CD14-positive monocyte (primary cell): ENCODE data around the gene VPS72. TPM values are rescaled to one million over a fixed set of nuclear protein-coding genes. Genes with fewer than 3 reads are reported as not detected.

Experiments used
- DNase-seq, 3 donors: peaks; one replicate each; pipeline ENCODE4 v3.0.0-alpha.2; 2011 to 2022
- H2AFZ ChIP-seq: 2 replicates; pipeline ENCODE4 v1.6.0; 2012; ENCODE audit warnings: mild to moderate bottlenecking, low read depth, low read length, inconsistent platforms; ENCODE audit not compliant: insufficient read depth, poor library complexity, severe bottlenecking
- H3K27ac ChIP-seq, 2 donors: 1 replicate in 1 of 2; 2 replicates in 1 of 2; pipeline ENCODE4 v1.5.1; 2012 to 2013; ENCODE audit warnings: low read length in 2 of 2, control low read depth in 1 of 2, inconsistent platforms in 1 of 2, low read depth in 1 of 2, mild to moderate bottlenecking in 1 of 2
- H3K27me3 ChIP-seq, 2 donors: one replicate each; pipeline versions ENCODE4 v1.6.0 to v1.6.1; 2011 to 2013; ENCODE audit warnings: low read length in 2 of 2; ENCODE audit not compliant: control insufficient read depth in 2 of 2, insufficient read depth in 2 of 2
- H3K36me3 ChIP-seq, 2 donors: replicated peaks in 1 of 2; 1 replicate in 1 of 2; 2 replicates in 1 of 2; pipeline versions ENCODE4 v1.5.1 to v1.6.1; 2012 to 2013; ENCODE audit warnings: low read length in 2 of 2, control low read depth in 1 of 2, inconsistent platforms in 1 of 2, mild to moderate bottlenecking in 1 of 2; ENCODE audit not compliant: insufficient read depth in 2 of 2, control insufficient read depth in 1 of 2
- H3K4me1 ChIP-seq, 2 donors: 1 replicate in 1 of 2; 2 replicates in 1 of 2; pipeline versions ENCODE4 v1.5.1 to v1.6.1; 2012 to 2013; ENCODE audit warnings: low read length in 2 of 2, control low read depth in 1 of 2, inconsistent platforms in 1 of 2, mild to moderate bottlenecking in 1 of 2, moderate library complexity in 1 of 2; ENCODE audit not compliant: insufficient read depth in 2 of 2, control insufficient read depth in 1 of 2
- H3K4me2 ChIP-seq: replicated peaks from 2 replicates; pipeline ENCODE3; 2012; ENCODE audit warnings: low read length, moderate library complexity, mild to moderate bottlenecking; ENCODE audit not compliant: poor library complexity, severe bottlenecking; ENCODE audit errors: extremely low read depth
- H3K4me3 ChIP-seq, 3 experiments: fragments of 200-600 bp in 1 of 3; sonication (generic) in 1 of 3; replicated peaks in 1 of 3; 1 replicate in 2 of 3; 2 replicates in 1 of 3; pipeline ENCODE4 v1.5.1; 2011 to 2013; ENCODE audit warnings: low read length in 3 of 3, mild to moderate bottlenecking in 3 of 3, control low read depth in 2 of 3, low read depth in 2 of 3, inconsistent platforms in 1 of 3, moderate library complexity in 1 of 3
- H3K79me2 ChIP-seq: 2 replicates; pipeline ENCODE4 v1.6.0; 2012; ENCODE audit warnings: mild to moderate bottlenecking, control low read depth, inconsistent platforms, low read length, moderate library complexity; ENCODE audit not compliant: insufficient read depth
- H3K9ac ChIP-seq: 2 replicates; pipeline ENCODE4 v1.6.0; 2017; ENCODE audit warnings: low read length, mild to moderate bottlenecking; ENCODE audit not compliant: insufficient read depth, poor library complexity, severe bottlenecking
- H3K9me3 ChIP-seq, 2 donors: replicated peaks in 1 of 2; 1 replicate in 1 of 2; 2 replicates in 1 of 2; pipeline versions ENCODE4 v1.5.1 to v1.6.1; 2012 to 2013; ENCODE audit warnings: low read length in 2 of 2, control low read depth in 1 of 2; ENCODE audit not compliant: control insufficient read depth in 1 of 2, insufficient read depth in 1 of 2
- H4K20me1 ChIP-seq: 2 replicates; pipeline ENCODE4 v1.6.0; 2012; ENCODE audit warnings: mild to moderate bottlenecking, low read length, control low read depth, moderate library complexity; ENCODE audit not compliant: insufficient read depth
- H3K27ac Mint-ChIP-seq, 7 donors: one replicate each; pipeline ENCODE4 v1.8.0; 2020; ENCODE audit warnings: mild to moderate bottlenecking in 7 of 7, mixed read lengths in 7 of 7, moderate library complexity in 6 of 7, inconsistent platforms in 2 of 7
- H3K27me3 Mint-ChIP-seq, 3 donors: one replicate each; pipeline ENCODE4 v1.8.0; 2021 to 2022; ENCODE audit warnings: low read depth in 3 of 3, mild to moderate bottlenecking in 3 of 3, mixed read lengths in 3 of 3, moderate library complexity in 3 of 3, inconsistent platforms in 1 of 3
- H3K36me3 Mint-ChIP-seq, 2 donors: one replicate each; pipeline ENCODE4 v1.8.0; 2020; ENCODE audit warnings: mixed read lengths in 2 of 2, inconsistent platforms in 1 of 2, mild to moderate bottlenecking in 1 of 2
- H3K4me1 Mint-ChIP-seq: one replicate; pipeline ENCODE4 v1.8.0; 2020; ENCODE audit warnings: mild to moderate bottlenecking, mixed read lengths
- H3K4me3 Mint-ChIP-seq, 2 donors: one replicate each; pipeline ENCODE4 v1.8.0; 2020; ENCODE audit warnings: mild to moderate bottlenecking in 2 of 2, mixed read lengths in 2 of 2, moderate library complexity in 1 of 2
- H3K9me3 Mint-ChIP-seq, 7 donors: one replicate each; pipeline ENCODE4 v1.8.0; 2020 to 2022; ENCODE audit warnings: mixed read lengths in 7 of 7, mild to moderate bottlenecking in 6 of 7, moderate library complexity in 6 of 7, inconsistent platforms in 2 of 7
- CTCF ChIP-seq: fragments of 200-600 bp; IDR thresholded peaks from one replicate; pipeline ENCODE4 v1.8.0; 2022; ENCODE audit warnings: antibody characterized with exemption, mild to moderate bottlenecking
- WGBS: methylation state at CpG from one replicate; pipeline ENCODE4 v1.1.5; 2013; ENCODE audit warnings: missing lambda C conversion rate; ENCODE audit not compliant: insufficient coverage; 5-methylcytosine and 5-hydroxymethylcytosine counted together
- intact Hi-C, 2 donors: fragments of 100-400 bp; cut with micrococcal nuclease; formaldehyde crosslinking; loops; one replicate each; pipeline versions ENCODE4 v1.15.0 to v1.15.1; 2023
- polyA plus RNA-seq, 3 donors: library from polyadenylated mRNA; depleted of rRNA in 1 of 3; unstranded in 2 of 3; stranded (reverse) in 1 of 3; fragments of 300-500 nt in 2 of 3; fragments of >200 nt in 1 of 3; fragmentation: Illumina TruSeq in 2 of 3; gene quantifications; 1 replicate in 2 of 3; 2 replicates in 1 of 3; pipeline ENCODE4 v1.2.3, GENCODE V29; 2012 to 2021

VPS72 gene
- polyA plus RNA-seq, 3 donors: 30.4 to 43.3 (median 37.7) TPM

GRCh38 chr1:151145304-151146071 lies 44.5 kb downstream of the VPS72 start:
- peaks cover 24% of the 10 kb centered on the region for H3K4me1 Mint-ChIP-seq
- no peak for DNase-seq
- peak overlapping the region; percentile 59 to 93 (median 64) for H3K4me3 ChIP-seq
- peaks cover 2 to 19% of the 10 kb centered on the region in 2 donors for H3K27me3 ChIP-seq
- H3K4me2 ChIP-seq: peak overlapping the region; percentile 100
- H3K9me3 Mint-ChIP-seq: peaks cover 0 to 3% (median 0%) of the 10 kb centered on the region in 7 donors
- no peaks in the 10 kb centered on the region for H3K79me2 ChIP-seq
- no peaks in the 10 kb centered on the region for H3K9me3 ChIP-seq
- peaks cover 0 to 4% of the 10 kb centered on the region in 2 donors for H3K36me3 Mint-ChIP-seq
- WGBS: 20% methylated on average over 39 of the region's 43 CpGs
- H2AFZ ChIP-seq: peak overlapping the region; percentile 99
- no peaks in the 10 kb centered on the region for H4K20me1 ChIP-seq
- no peak overlapping the region for H3K27ac ChIP-seq
- H3K9ac ChIP-seq: peak overlapping the region; percentile 69
- intact Hi-C loops: no loop called here
- peaks cover 30 to 43% (median 34%) of the 10 kb centered on the region in 3 donors for H3K27me3 Mint-ChIP-seq
- H3K4me3 Mint-ChIP-seq: peak overlapping the region; percentile 93 to 100
- peaks cover 13 to 23% of the 10 kb centered on the region in 2 donors for H3K4me1 ChIP-seq
- no peaks in the 10 kb centered on the region for H3K36me3 ChIP-seq
- H3K27ac Mint-ChIP-seq: peak overlapping the region in 1 of 7 donors; percentile 75
- TF ChIP-seq CTCF: no peak

GRCh38 chr1:151144474-151145303 lies 45.3 kb downstream of the VPS72 start:
- 89% methylated on average over 5 of the region's 7 CpGs for WGBS
- H3K27me3 ChIP-seq: peaks cover 2 to 19% of the 10 kb centered on the region in 2 donors
- DNase-seq: no peak
- TF ChIP-seq CTCF: no peak
- H4K20me1 ChIP-seq: no peaks in the 10 kb centered on the region
- no peak overlapping the region for H3K9ac ChIP-seq
- H3K79me2 ChIP-seq: no peaks in the 10 kb centered on the region
- H3K27ac Mint-ChIP-seq: peak overlapping the region in 1 of 7 donors; percentile 9
- no peaks in the 10 kb centered on the region for H3K9me3 ChIP-seq
- no peak overlapping the region for H3K4me3 ChIP-seq
- peaks cover 26 to 44% (median 34%) of the 10 kb centered on the region in 3 donors for H3K27me3 Mint-ChIP-seq
- H3K36me3 ChIP-seq: no peaks in the 10 kb centered on the region
- H3K4me1 Mint-ChIP-seq: peaks cover 24% of the 10 kb centered on the region
- peak overlapping the region; percentile 93 to 100 for H3K4me3 Mint-ChIP-seq
- peaks cover 0 to 4% of the 10 kb centered on the region in 2 donors for H3K36me3 Mint-ChIP-seq
- intact Hi-C loops: no loop called here
- H3K27ac ChIP-seq: no peak overlapping the region
- H3K4me1 ChIP-seq: peaks cover 13 to 23% of the 10 kb centered on the region in 2 donors
- H3K4me2 ChIP-seq: no peak overlapping the region
- H3K9me3 Mint-ChIP-seq: peaks cover 0 to 3% (median 0%) of the 10 kb centered on the region in 7 donors
- H2AFZ ChIP-seq: no peak overlapping the region
